Thyroid gland (tissue), 4 donors: Measurements from ENCODE around the gene MMP19. TPM values are rescaled to one million over a fixed set of nuclear protein-coding genes. Genes with fewer than 3 reads are reported as not detected.
"Not testable (repeated sequence)": the region's sequence is repeated elsewhere in the genome, so short reads cannot be mapped to it uniquely, and the experiment has no call there.

Experiments used
- DNase-seq, 2 donors: peaks; one replicate each; pipeline ENCODE4 v3.0.0-alpha.2; 2019
- H3K27ac ChIP-seq, 3 donors: fragments of 200-600 bp; sonication (generic); 1 replicate in 2 of 3; 2 replicates in 1 of 3; pipeline ENCODE4 v1.5.1; 2016 to 2019; ENCODE audit warnings: mild to moderate bottlenecking in 1 of 3, moderate library complexity in 1 of 3
- H3K27me3 ChIP-seq: fragments of 200-600 bp; sonication (generic); one replicate; pipeline ENCODE4 v1.5.1; 2019
- H3K36me3 ChIP-seq, 2 donors: fragments of 200-600 bp; sonication (generic); one replicate each; pipeline ENCODE4 v1.5.1; 2016 to 2019
- H3K4me1 ChIP-seq, 2 donors: fragments of 200-600 bp; sonication (generic); one replicate each; pipeline ENCODE4 v1.5.1; 2017 to 2019
- H3K4me3 ChIP-seq, 3 donors: fragments of 200-600 bp; sonication (generic); replicated peaks in 1 of 3; 1 replicate in 2 of 3; 2 replicates in 1 of 3; pipeline ENCODE4 v1.5.1; 2016; ENCODE audit warnings: mild to moderate bottlenecking in 1 of 3
- H3K9me3 ChIP-seq: fragments of 200-600 bp; sonication (generic); one replicate; pipeline ENCODE4 v1.5.1; 2017
- CTCF ChIP-seq, 6 experiments: fragments of 200-600 bp in 3 of 6; fragments of 450-650 bp in 3 of 6; sonication (generic) in 3 of 6; IDR thresholded peaks; one replicate each; pipeline ENCODE4 v1.5.1; 2016 to 2019; ENCODE audit warnings: antibody characterized with exemption in 6 of 6, mild to moderate bottlenecking in 2 of 6, inconsistent platforms in 1 of 6, moderate library complexity in 1 of 6
- POLR2A ChIP-seq, 2 donors: fragments of 450-650 bp; IDR thresholded peaks; one replicate each; pipeline ENCODE4 v1.6.1; 2017; ENCODE audit warnings: antibody characterized with exemption in 2 of 2, mild to moderate bottlenecking in 2 of 2, moderate library complexity in 1 of 2
- WGBS, 2 donors: methylation state at CpG; one replicate each; pipeline ENCODE4 v1.1.5; 2017; 5-methylcytosine and 5-hydroxymethylcytosine counted together
- intact Hi-C: fragments of 100-400 bp; cut with DNase I; formaldehyde crosslinking; loops from one replicate; pipeline ENCODE4 v1.15.1; 2023
- total RNA-seq, 4 donors: library from RNA; depleted of rRNA; stranded (reverse); fragments of >200 nt; gene quantifications; one replicate each; pipeline ENCODE4 v1.2.3, GENCODE V29; 2016

MMP19 gene
- total RNA-seq, 4 donors from 2014 or later = 2.3 to 4.2 (median 3.4) TPM

GRCh38 chr12:55844961-55845360, 2.2 kb upstream of the MMP19 start:
- Histone ChIP-seq H3K4me3 (no peak overlapping the region), H3K4me1 (peaks cover 5 to 20% of the 10 kb centered on the region in 2 donors), H3K36me3 (no peaks in the 10 kb centered on the region), H3K27me3 (no peaks in the 10 kb centered on the region), H3K9me3 (no peaks in the 10 kb centered on the region), H3K27ac (no peak overlapping the region)
- no peak for DNase-seq
- WGBS, 2 donors = 90 to 92% methylated on average over 4 of the region's 4 CpGs
- TF ChIP-seq CTCF (IDR thresholded peaks at IDR 0.05) (no peak), POLR2A (IDR thresholded peaks at IDR 0.05) (no peak)
- intact Hi-C loops = no loop called here

- WGBS, 2 donors = 97 to 98% methylated on average over 4 of the region's 4 CpGs
- Histone ChIP-seq H3K4me3 (no peak overlapping the region), H3K4me1 (peaks cover 5 to 12% of the 10 kb centered on the region in 2 donors), H3K27me3 (no peaks in the 10 kb centered on the region), H3K27ac (no peak overlapping the region), H3K9me3 (no peaks in the 10 kb centered on the region), H3K36me3 (no peaks in the 10 kb centered on the region)
- intact Hi-C loops = no loop called here
- no peak for DNase-seq
- TF ChIP-seq POLR2A (IDR thresholded peaks at IDR 0.05) (no peak), CTCF (IDR thresholded peaks at IDR 0.05) (no peak)
Measured at GRCh38 chr12:55843431-55843830, 695 bp upstream of the MMP19 start.

- H3K4me1 ChIP-seq = no peaks in the 10 kb centered on the region
- H3K36me3 ChIP-seq = no peaks in the 10 kb centered on the region
- WGBS, 2 donors = 80 to 91% methylated on average over 11 of the region's 11 CpGs
- DNase-seq = no peak
- TF ChIP-seq CTCF (IDR thresholded peaks at IDR 0.05) (no peak), POLR2A (IDR thresholded peaks at IDR 0.05) (no peak)
- H3K27ac ChIP-seq = no peak overlapping the region
- H3K4me3 ChIP-seq = no peak overlapping the region
- no peaks in the 10 kb centered on the region for H3K9me3 ChIP-seq
- no peaks in the 10 kb centered on the region for H3K27me3 ChIP-seq
- intact Hi-C loops = no loop called here
Measured at GRCh38 chr12:55840581-55841351, 2.0 kb downstream of the MMP19 start.

GRCh38 chr12:55839345-55840140, 3.2 kb downstream of the MMP19 start:
- H3K27me3 ChIP-seq = no peaks in the 10 kb centered on the region
- no peak for DNase-seq
- no peak for TF ChIP-seq CTCF (IDR thresholded peaks at IDR 0.05)
- no peak for TF ChIP-seq POLR2A (IDR thresholded peaks at IDR 0.05)
- H3K36me3 ChIP-seq = no peaks in the 10 kb centered on the region
- no peak overlapping the region for H3K27ac ChIP-seq
- H3K9me3 ChIP-seq = no peaks in the 10 kb centered on the region
- intact Hi-C loops = no loop called here
- 72 to 75% methylated on average over 11 of the region's 11 CpGs for WGBS, 2 donors
- no peaks in the 10 kb centered on the region for H3K4me1 ChIP-seq
- no peak overlapping the region for H3K4me3 ChIP-seq

GRCh38 chr12:55838361-55838760, 4.4 kb downstream of the MMP19 start:
- no peaks in the 10 kb centered on the region for H3K36me3 ChIP-seq
- no peak for TF ChIP-seq CTCF (IDR thresholded peaks at IDR 0.05)
- no peak for TF ChIP-seq POLR2A (IDR thresholded peaks at IDR 0.05)

GRCh38 chr12:55834400-55834799, 8.3 kb downstream of the MMP19 start:
- H3K9me3 ChIP-seq, DNase-seq, H3K27ac ChIP-seq, H3K36me3 ChIP-seq, H3K27me3 ChIP-seq, H3K4me3 ChIP-seq: not testable (repeated sequence)
- H3K4me1 ChIP-seq = peaks cover 10 to 15% of the 10 kb centered on the region in 2 donors
- 98 to 100% methylated on average over 1 to 4 of the region's 6 CpGs for WGBS, 2 donors
- intact Hi-C loops = loop anchor here (5.0 kb wide), 1 partner anchor 103 kb away; no protein-coding TSS in a partner anchor

More at GRCh38 chr12:55838361-55838760, 4.4 kb downstream of the MMP19 start:
- WGBS, 2 donors = 79 to 95% methylated on average over 3 of the region's 3 CpGs
- DNase-seq = no peak
- Histone ChIP-seq H3K4me1 (no peaks in the 10 kb centered on the region), H3K27ac (no peak overlapping the region), H3K27me3 (no peaks in the 10 kb centered on the region), H3K4me3 (no peak overlapping the region), H3K9me3 (no peaks in the 10 kb centered on the region)
- intact Hi-C loops = no loop called here
